LNCAP (cell line): Measurements from ENCODE around the gene PEA15.

Experiments
- TF ChIP-seq, protein P1 (sequence below): fragments of 450-650 bp; IDR thresholded peaks from 2 replicates; pipeline ENCODE4 v1.5.1; 2017; ENCODE audit warnings: mild to moderate bottlenecking

PEA15 gene

GRCh38 chr1:160179336-160179735 is 25.8 kb upstream of the PEA15 start:
- TF ChIP-seq, protein P1, sequence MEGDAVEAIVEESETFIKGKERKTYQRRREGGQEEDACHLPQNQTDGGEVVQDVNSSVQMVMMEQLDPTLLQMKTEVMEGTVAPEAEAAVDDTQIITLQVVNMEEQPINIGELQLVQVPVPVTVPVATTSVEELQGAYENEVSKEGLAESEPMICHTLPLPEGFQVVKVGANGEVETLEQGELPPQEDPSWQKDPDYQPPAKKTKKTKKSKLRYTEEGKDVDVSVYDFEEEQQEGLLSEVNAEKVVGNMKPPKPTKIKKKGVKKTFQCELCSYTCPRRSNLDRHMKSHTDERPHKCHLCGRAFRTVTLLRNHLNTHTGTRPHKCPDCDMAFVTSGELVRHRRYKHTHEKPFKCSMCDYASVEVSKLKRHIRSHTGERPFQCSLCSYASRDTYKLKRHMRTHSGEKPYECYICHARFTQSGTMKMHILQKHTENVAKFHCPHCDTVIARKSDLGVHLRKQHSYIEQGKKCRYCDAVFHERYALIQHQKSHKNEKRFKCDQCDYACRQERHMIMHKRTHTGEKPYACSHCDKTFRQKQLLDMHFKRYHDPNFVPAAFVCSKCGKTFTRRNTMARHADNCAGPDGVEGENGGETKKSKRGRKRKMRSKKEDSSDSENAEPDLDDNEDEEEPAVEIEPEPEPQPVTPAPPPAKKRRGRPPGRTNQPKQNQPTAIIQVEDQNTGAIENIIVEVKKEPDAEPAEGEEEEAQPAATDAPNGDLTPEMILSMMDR = no peak

GRCh38 chr1:160186246-160186645 is 18.9 kb upstream of the PEA15 start:
- TF ChIP-seq, protein P1 = no peak

- TF ChIP-seq, protein P1 = no peak
Measured at GRCh38 chr1:160186729-160187128, 18.5 kb upstream of the PEA15 start.

- TF ChIP-seq, protein P1 = no peak
Measured at GRCh38 chr1:160187407-160187806, 17.8 kb upstream of the PEA15 start.

- TF ChIP-seq, protein P1 = no peak
Measured at GRCh38 chr1:160188341-160188740, 16.8 kb upstream of the PEA15 start.

DNA sequence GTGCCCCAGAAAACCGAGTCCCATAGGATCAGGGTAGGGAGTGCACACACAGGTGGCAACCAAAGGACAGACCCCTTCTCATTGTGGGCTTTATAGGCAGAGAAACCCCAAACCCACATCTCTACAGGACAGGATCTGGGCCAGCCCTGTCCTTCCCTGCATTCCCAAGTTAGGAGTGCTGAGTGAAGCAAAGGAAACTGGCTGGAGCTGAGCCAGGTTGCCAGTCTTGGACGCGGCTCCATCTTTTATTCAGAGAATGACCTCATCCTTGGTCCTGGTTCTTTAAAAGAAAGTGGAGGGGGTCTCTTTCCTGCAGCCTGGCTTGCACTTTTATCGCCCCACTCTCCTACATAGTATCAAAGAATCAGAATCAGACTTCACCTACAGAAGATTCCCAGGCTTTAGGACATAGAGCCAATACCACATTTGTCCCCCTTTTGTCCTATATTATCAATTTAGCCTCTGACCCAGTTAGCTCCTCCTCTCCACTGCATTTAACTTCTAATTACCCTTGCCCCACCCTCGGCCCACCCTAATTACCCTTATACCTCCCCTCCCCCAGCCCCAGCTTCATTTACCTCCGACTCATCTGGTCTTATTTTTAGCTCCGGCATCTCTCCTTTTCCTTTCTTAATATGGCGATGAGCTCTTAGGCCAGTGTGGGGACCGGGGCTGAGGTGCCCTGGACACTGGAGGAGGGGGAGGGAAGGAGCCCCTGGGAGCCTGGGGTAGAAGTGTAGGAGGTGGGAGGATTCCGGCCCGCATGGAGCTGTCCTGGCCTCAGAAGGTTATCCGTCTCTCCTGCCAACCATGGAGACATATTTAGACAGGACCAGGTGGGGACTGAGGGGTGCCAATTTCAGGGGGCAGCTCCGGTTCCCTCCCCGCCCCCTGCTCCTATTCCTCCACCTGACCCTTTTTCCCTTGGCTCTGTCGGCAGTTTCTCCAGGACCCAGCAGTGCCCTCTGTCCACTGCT is 15.2 kb upstream of the PEA15 start, which contains the start of gene CASQ1:
TSS of gene CASQ1 (plus strand) at position 927 of the 977 bp plus-strand sequence. CDS start 177 bp downstream, outside the sequence.
- TF ChIP-seq, protein P1 = no peak

DNA sequence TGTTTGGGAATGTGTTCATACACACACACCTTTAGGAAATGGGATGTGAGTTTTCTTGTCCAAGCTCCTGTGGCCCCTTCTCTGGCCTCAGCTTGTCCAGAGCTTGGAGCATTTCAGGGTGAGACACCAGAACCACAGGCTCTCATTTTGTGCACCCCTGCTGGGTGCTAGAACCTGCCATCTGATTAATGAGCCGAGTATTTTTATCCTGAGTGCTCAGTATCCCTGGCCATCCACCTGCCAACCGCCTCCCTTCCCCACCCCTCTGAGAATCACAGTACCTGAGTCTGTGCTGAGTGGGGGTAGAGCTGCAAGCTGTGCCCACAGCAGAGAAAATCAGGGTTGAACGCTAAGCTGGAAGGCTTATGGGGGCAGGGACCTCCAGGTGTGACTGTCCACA is 13.4 kb upstream of the PEA15 start:
- TF ChIP-seq, protein P1 = no peak
